Neutrophil (primary cell): ENCODE data around the gene LRRC55.

Experiments used
- H3K27ac ChIP-seq: fragments of 200-600 bp; sonication (generic); 2 replicates; pipeline ENCODE4 v1.5.1; 2016; ENCODE audit warnings: mild to moderate bottlenecking, moderate library complexity
- H3K27me3 ChIP-seq: fragments of 200-600 bp; sonication (generic); 2 replicates; pipeline ENCODE4 v1.6.0; 2016; ENCODE audit warnings: mild to moderate bottlenecking
- H3K36me3 ChIP-seq: fragments of 200-600 bp; sonication (generic); 2 replicates; pipeline ENCODE4 v1.5.1; 2017
- H3K4me1 ChIP-seq, 2 experiments: fragments of 200-600 bp in 1 of 2; sonication (generic) in 1 of 2; 1 replicate in 1 of 2; 2 replicates in 1 of 2; pipeline versions ENCODE4 v1.5.1 to v1.6.1; 2013 to 2016; ENCODE audit warnings: low read depth in 1 of 2, low read length in 1 of 2, mild to moderate bottlenecking in 1 of 2, moderate library complexity in 1 of 2; ENCODE audit not compliant: control insufficient read depth in 1 of 2, insufficient read depth in 1 of 2
- H3K4me3 ChIP-seq, 2 experiments: fragments of 200-600 bp in 1 of 2; sonication (generic) in 1 of 2; 1 replicate in 1 of 2; 2 replicates in 1 of 2; pipeline ENCODE4 v1.5.1; 2013 to 2016; ENCODE audit warnings: low read depth in 1 of 2, low read length in 1 of 2, mild to moderate bottlenecking in 1 of 2, moderate library complexity in 1 of 2
- H3K9me3 ChIP-seq: fragments of 200-600 bp; sonication (generic); 2 replicates; pipeline ENCODE4 v1.5.1; 2016
- CTCF ChIP-seq: fragments of 200-600 bp; sonication (generic); IDR thresholded peaks from 2 replicates; pipeline ENCODE4 v1.5.1; 2016; ENCODE audit warnings: antibody characterized with exemption

The LRRC55 gene

GRCh38 chr11:57240757-57241156 lies 59.0 kb downstream of the LRRC55 start:
- TF ChIP-seq CTCF = no peak
- no peak overlapping the region for H3K4me3 ChIP-seq
- H3K4me1 ChIP-seq = no peaks in the 10 kb centered on the region
- no peaks in the 10 kb centered on the region for H3K9me3 ChIP-seq
- H3K36me3 ChIP-seq = no peaks in the 10 kb centered on the region
- peaks cover 64% of the 10 kb centered on the region for H3K27me3 ChIP-seq
- no peak overlapping the region for H3K27ac ChIP-seq
